Fibroblast of mammary gland (primary cell): ENCODE data around the gene APOBEC3C.
"Not testable (repeated sequence)": the region's sequence is repeated elsewhere in the genome, so short reads cannot be mapped to it uniquely, and the experiment has no call there.

ENCODE experiments used
- DNase-seq: peaks from one replicate; pipeline ENCODE4 v3.0.0-alpha.2; 2010; ENCODE audit warnings: low read depth
- H3K4me3 ChIP-seq: 2 replicates; pipeline ENCODE4 v1.5.1; 2011; ENCODE audit warnings: low read depth, mild to moderate bottlenecking, low read length, moderate library complexity; ENCODE audit not compliant: control insufficient read depth
- CTCF ChIP-seq: conservative IDR thresholded peaks from 2 replicates; pipeline ENCODE4 v1.5.1; 2011; ENCODE audit warnings: low read depth, low read length, inconsistent platforms; ENCODE audit not compliant: control insufficient read depth, insufficient read depth

The APOBEC3C gene

GRCh38 chr22:38984224-38984623, 29.8 kb upstream of the APOBEC3C start:
- no peak for DNase-seq
- H3K4me3 ChIP-seq: no peak overlapping the region
- TF ChIP-seq CTCF: no peak

GRCh38 chr22:38984784-38985757, 29.0 kb upstream of the APOBEC3C start:
- H3K4me3 ChIP-seq: not testable (repeated sequence)
- peak; percentile 6 for DNase-seq

DNA sequence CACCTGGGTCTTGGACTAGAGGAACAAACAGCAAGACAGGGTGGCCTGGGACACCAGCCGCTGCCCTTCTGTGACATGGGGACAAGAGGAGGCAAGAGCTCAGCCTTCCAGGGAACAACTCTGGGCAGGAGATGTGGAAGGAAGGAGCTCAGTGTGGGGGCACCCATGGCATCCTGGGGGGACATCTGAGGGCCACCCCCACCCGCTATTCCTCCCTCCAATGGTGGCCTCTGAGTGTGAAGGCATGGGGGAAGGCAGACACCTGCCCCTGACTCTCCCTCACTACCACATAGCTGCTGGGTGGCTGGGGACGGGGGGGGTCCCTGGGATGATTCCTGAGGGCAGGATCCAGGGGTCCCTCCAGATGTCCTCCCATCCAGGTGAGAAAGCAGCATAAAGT, 27.4 kb upstream of the APOBEC3C start:
- DNase-seq: no peak
- H3K4me3 ChIP-seq: no peak overlapping the region
- no peak for TF ChIP-seq CTCF

- no peak for TF ChIP-seq CTCF
- no peak overlapping the region for H3K4me3 ChIP-seq
- no peak for DNase-seq
Observed at GRCh38 chr22:38987171-38987895, 26.7 kb upstream of the APOBEC3C start.

DNA sequence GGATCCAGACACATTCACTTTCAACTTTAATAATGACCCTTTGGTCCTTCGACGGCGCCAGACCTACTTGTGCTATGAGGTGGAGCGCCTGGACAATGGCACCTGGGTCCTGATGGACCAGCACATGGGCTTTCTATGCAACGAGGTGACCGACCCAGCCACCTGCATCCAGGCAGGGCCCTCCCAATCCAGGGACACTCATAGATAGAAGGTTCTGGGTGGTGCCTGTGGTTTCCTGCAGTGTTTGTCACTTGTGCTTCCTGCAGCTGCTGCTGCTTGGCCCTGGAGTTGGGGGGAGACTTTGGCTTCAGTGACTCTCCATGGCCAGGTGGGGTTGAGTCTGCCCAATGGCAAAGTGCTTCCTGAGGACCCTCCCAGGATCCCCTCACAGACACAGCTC, 24.6 kb upstream of the APOBEC3C start:
- DNase-seq: no peak
- H3K4me3 ChIP-seq: no peak overlapping the region
- TF ChIP-seq CTCF: no peak

DNA sequence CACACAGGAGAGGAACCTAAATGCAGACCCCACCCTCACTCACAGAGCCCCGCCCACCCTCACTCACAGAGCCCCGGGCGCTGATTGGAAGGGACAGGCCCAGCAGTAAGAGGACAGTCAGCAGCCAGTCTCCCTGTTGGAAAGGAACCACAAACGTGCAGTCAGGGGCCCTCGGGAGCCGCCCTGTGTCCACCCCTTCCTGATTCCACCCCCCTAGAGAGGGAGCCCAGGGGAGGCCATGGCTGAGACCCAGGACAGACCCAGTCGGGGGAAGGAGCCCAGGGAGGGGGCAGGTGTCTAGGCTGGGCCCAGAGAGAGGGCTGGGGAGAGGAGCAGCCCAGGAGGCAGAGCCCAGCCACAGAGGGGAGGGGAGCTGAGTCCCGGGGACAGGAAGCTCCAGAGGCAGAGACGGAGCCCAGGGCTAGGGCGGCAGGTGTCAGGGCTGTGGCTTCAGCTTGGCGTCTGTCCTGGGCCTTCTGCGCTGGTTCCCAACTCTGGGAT, 21.1 kb upstream of the APOBEC3C start:
- not testable (repeated sequence) for DNase-seq, H3K4me3 ChIP-seq

DNA sequence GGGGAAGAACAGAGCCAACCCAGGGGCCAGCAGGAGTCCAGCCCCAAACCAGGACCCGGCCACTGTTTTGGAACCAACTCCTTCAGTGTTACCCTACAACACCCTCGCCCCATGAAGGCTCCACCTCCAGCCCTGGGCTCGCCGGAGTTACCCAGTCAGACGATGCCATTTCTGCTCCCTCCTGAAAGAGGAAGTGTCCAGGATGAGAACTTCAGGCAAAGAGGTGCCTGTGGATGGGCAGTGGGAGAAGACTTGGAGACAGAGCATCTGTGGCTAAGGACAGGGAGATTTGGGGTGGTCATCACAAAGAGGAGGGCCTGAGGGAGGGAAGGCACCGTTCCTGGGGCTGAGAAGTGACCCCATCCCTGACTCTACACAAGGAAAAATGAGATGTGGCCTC, 18.0 kb upstream of the APOBEC3C start:
- no peak for DNase-seq
- TF ChIP-seq CTCF: no peak
- no peak overlapping the region for H3K4me3 ChIP-seq

DNA sequence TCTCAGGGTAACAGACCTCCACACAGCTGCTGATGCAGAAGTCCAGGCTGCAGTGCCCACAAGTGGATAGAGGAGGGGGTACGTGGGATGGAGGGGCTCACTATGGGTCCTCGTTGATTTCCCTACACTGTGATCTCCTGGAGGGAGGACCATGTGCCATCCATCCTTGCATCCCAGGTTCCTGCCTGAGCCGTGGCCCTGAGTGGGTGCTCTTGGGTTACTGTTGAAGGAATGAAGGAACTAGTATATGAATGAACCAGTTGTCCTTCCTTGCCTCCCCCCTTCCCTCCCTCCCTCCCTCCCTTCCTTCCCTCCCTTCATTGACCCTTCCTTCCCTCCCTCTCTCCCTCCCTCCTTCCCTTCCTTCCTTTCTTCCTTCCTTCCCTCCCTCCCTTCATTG, 16.5 kb upstream of the APOBEC3C start:
- H3K4me3 ChIP-seq: no peak overlapping the region
- TF ChIP-seq CTCF: no peak
- DNase-seq: no peak
